Mesenchymal stem cell (in vitro differentiated cells and primary cell): ENCODE data around the gene FLOT1.

ENCODE experiments used
- DNase-seq: peaks from one replicate; pipeline ENCODE4 v3.0.0-alpha.2; 2013
- H2AFZ ChIP-seq: one replicate; pipeline ENCODE4 v1.6.1; 2013; ENCODE audit warnings: low read depth, mild to moderate bottlenecking, control low read depth, inconsistent platforms, low read length, moderate library complexity
- H2AK5ac ChIP-seq: 2 replicates; pipeline ENCODE4 v1.6.1; 2013; ENCODE audit warnings: low read length, moderate library complexity, mild to moderate bottlenecking, inconsistent platforms; ENCODE audit not compliant: severe bottlenecking
- H2BK120ac ChIP-seq: one replicate; pipeline ENCODE4 v1.6.1; 2013; ENCODE audit warnings: low read depth, mild to moderate bottlenecking, inconsistent platforms, low read length, moderate library complexity
- H2BK12ac ChIP-seq, 2 experiments: one replicate each; pipeline ENCODE4 v1.6.1; 2013; ENCODE audit warnings: inconsistent platforms in 2 of 2, low read length in 2 of 2, mild to moderate bottlenecking in 2 of 2, moderate library complexity in 2 of 2, control low read depth in 1 of 2
- H2BK15ac ChIP-seq: one replicate; pipeline ENCODE4 v1.6.1; 2013; ENCODE audit warnings: mild to moderate bottlenecking, low read depth, inconsistent platforms; ENCODE audit not compliant: poor library complexity, severe bottlenecking
- H2BK5ac ChIP-seq: 2 replicates; pipeline ENCODE4 v1.6.1; 2013; ENCODE audit warnings: low read depth, mild to moderate bottlenecking, low read length, control low read depth, inconsistent platforms; ENCODE audit not compliant: poor library complexity, severe bottlenecking
- H3K14ac ChIP-seq, 2 experiments: one replicate each; pipeline ENCODE4 v1.6.1; 2013; ENCODE audit warnings: inconsistent platforms in 2 of 2, low read length in 2 of 2, control low read depth in 1 of 2, mild to moderate bottlenecking in 1 of 2, moderate library complexity in 1 of 2
- H3K18ac ChIP-seq, 2 experiments: one replicate each; pipeline ENCODE4 v1.6.1; 2013; ENCODE audit warnings: inconsistent platforms in 2 of 2, low read length in 2 of 2, control low read depth in 1 of 2, low read depth in 1 of 2, mild to moderate bottlenecking in 1 of 2
- H3K23ac ChIP-seq, 2 experiments: one replicate each; pipeline ENCODE4 v1.6.1; 2013; ENCODE audit warnings: inconsistent platforms in 2 of 2, low read length in 2 of 2, mild to moderate bottlenecking in 2 of 2, moderate library complexity in 2 of 2, control low read depth in 1 of 2
- H3K27ac ChIP-seq: 2 replicates; pipeline ENCODE4 v1.5.1; 2013; ENCODE audit warnings: mild to moderate bottlenecking, moderate library complexity, low read length, control low read depth, inconsistent platforms; ENCODE audit not compliant: poor library complexity, severe bottlenecking
- H3K27me3 ChIP-seq, 2 experiments: 2 replicates each; pipeline versions ENCODE4 v1.6.1 to v1.7.0; 2013; ENCODE audit warnings: low read length in 2 of 2, mild to moderate bottlenecking in 2 of 2, moderate library complexity in 2 of 2, control low read depth in 1 of 2, inconsistent platforms in 1 of 2; ENCODE audit not compliant: control insufficient read depth in 1 of 2, insufficient read depth in 1 of 2
- H3K36me3 ChIP-seq, 2 experiments: 2 replicates each; pipeline versions ENCODE4 v1.6.1 to v1.7.0; 2013; ENCODE audit warnings: low read length in 2 of 2, control low read depth in 1 of 2, inconsistent platforms in 1 of 2, low read depth in 1 of 2, mild to moderate bottlenecking in 1 of 2; ENCODE audit not compliant: insufficient read depth in 2 of 2, control insufficient read depth in 1 of 2
- H3K4ac ChIP-seq, 2 experiments: one replicate each; pipeline ENCODE4 v1.6.1; 2013; ENCODE audit warnings: inconsistent platforms in 2 of 2, low read length in 2 of 2, mild to moderate bottlenecking in 2 of 2, moderate library complexity in 2 of 2, control low read depth in 1 of 2, low read depth in 1 of 2
- H3K4me1 ChIP-seq: 2 replicates; pipeline ENCODE4 v1.6.1; 2013; ENCODE audit warnings: low read depth, low read length, control low read depth; ENCODE audit not compliant: control insufficient read depth, insufficient read depth
- H3K4me2 ChIP-seq: 2 replicates; pipeline ENCODE4 v1.6.1; 2013; ENCODE audit warnings: low read length, mild to moderate bottlenecking, inconsistent platforms; ENCODE audit not compliant: poor library complexity, severe bottlenecking
- H3K4me3 ChIP-seq, 2 experiments: 2 replicates each; pipeline versions ENCODE4 v1.5.1 to v1.7.0; 2013; ENCODE audit warnings: low read length in 2 of 2, mild to moderate bottlenecking in 2 of 2, control low read depth in 1 of 2, low read depth in 1 of 2; ENCODE audit not compliant: insufficient read depth in 1 of 2
- H3K79me1 ChIP-seq: replicated peaks from 2 replicates; pipeline ENCODE4 v1.6.1; 2013; ENCODE audit warnings: mild to moderate bottlenecking, control low read depth, low read length, inconsistent platforms; ENCODE audit not compliant: poor library complexity, severe bottlenecking
- H3K9ac ChIP-seq: 2 replicates; pipeline ENCODE4 v1.7.0; 2013; ENCODE audit warnings: mild to moderate bottlenecking, low read length, moderate library complexity
- H3K9me3 ChIP-seq: 2 replicates; pipeline ENCODE4 v1.7.0; 2013; ENCODE audit warnings: mild to moderate bottlenecking, low read length; ENCODE audit not compliant: control insufficient read depth
- H4K8ac ChIP-seq: one replicate; pipeline ENCODE4 v1.6.1; 2013; ENCODE audit warnings: inconsistent platforms, mild to moderate bottlenecking, low read length, moderate library complexity
- H4K91ac ChIP-seq: one replicate; pipeline ENCODE4 v1.6.1; 2013; ENCODE audit warnings: mild to moderate bottlenecking, low read length, inconsistent platforms
- WGBS: methylation state at CpG from one replicate; pipeline ENCODE4 v1.1.7; 2013; ENCODE audit warnings: mixed read lengths; 5-methylcytosine and 5-hydroxymethylcytosine counted together

The FLOT1 gene

GRCh38 chr6:30743099-30744053 lies 889 bp upstream of the FLOT1 start:
- H3K14ac ChIP-seq = peak overlapping the region in 1 of 2 experiments; percentile 92
- H2BK15ac ChIP-seq = peak overlapping the region; percentile 86
- H2AK5ac ChIP-seq = peak overlapping the region; percentile 84
- no peaks in the 10 kb centered on the region for H3K27me3 ChIP-seq
- under 1% methylated on average over 50 of the region's 55 CpGs for WGBS
- H3K27ac ChIP-seq = peak overlapping the region; percentile 99
- H3K9ac ChIP-seq = peak overlapping the region; percentile 97
- peaks cover 20 to 37% of the 10 kb centered on the region in 2 experiments for H3K36me3 ChIP-seq
- peak overlapping the region; percentile 76 to 88 for H3K4me3 ChIP-seq
- H4K8ac ChIP-seq = peak overlapping the region; percentile 87
- peaks cover 8% of the 10 kb centered on the region for H3K79me1 ChIP-seq
- peak overlapping the region; percentile 60 for H3K4me2 ChIP-seq
- DNase-seq = no peak
- H2BK120ac ChIP-seq = peak overlapping the region; percentile 90
- no peaks in the 10 kb centered on the region for H3K9me3 ChIP-seq
- H3K18ac ChIP-seq = peak overlapping the region; percentile 85 to 94
- H3K23ac ChIP-seq = peak overlapping the region in 1 of 2 experiments; percentile 77
- peaks cover 24% of the 10 kb centered on the region for H3K4me1 ChIP-seq
- H2AFZ ChIP-seq = no peak overlapping the region
- peak overlapping the region; percentile 92 for H4K91ac ChIP-seq
- peak overlapping the region in 1 of 2 experiments; percentile 64 for H2BK12ac ChIP-seq
- peak overlapping the region; percentile 76 to 92 for H3K4ac ChIP-seq
- peak overlapping the region; percentile 47 for H2BK5ac ChIP-seq

GRCh38 chr6:30741789-30742315 lies 635 bp downstream of the FLOT1 start:
- Histone ChIP-seq H3K4me2 (peak overlapping the region; percentile 30), H3K4me3 (peak overlapping the region; percentile 76 to 88), H3K9me3 (no peaks in the 10 kb centered on the region), H3K27ac (peak overlapping the region; percentile 80), H3K9ac (peak overlapping the region; percentile 97), H4K91ac (peak overlapping the region; percentile 81), H2AFZ (no peak overlapping the region), H2BK12ac (peak overlapping the region in 1 of 2 experiments; percentile 92), H3K18ac (peak overlapping the region; percentile 83 to 92), H3K23ac (peak overlapping the region in 1 of 2 experiments; percentile 16), H2AK5ac (peak overlapping the region; percentile 47), H2BK120ac (no peak overlapping the region), H3K27me3 (no peaks in the 10 kb centered on the region), H3K14ac (peak overlapping the region in 1 of 2 experiments; percentile 84), H4K8ac (peak overlapping the region; percentile 69), H3K36me3 (peaks cover 25 to 53% of the 10 kb centered on the region in 2 experiments), H2BK5ac (peak overlapping the region; percentile 45), H3K4me1 (peaks cover 24% of the 10 kb centered on the region), H3K79me1 (peaks cover 14% of the 10 kb centered on the region), H2BK15ac (no peak overlapping the region), H3K4ac (peak overlapping the region; percentile 13 to 97)
- no peak for DNase-seq
- 18% methylated on average over 13 of the region's 13 CpGs for WGBS

DNA sequence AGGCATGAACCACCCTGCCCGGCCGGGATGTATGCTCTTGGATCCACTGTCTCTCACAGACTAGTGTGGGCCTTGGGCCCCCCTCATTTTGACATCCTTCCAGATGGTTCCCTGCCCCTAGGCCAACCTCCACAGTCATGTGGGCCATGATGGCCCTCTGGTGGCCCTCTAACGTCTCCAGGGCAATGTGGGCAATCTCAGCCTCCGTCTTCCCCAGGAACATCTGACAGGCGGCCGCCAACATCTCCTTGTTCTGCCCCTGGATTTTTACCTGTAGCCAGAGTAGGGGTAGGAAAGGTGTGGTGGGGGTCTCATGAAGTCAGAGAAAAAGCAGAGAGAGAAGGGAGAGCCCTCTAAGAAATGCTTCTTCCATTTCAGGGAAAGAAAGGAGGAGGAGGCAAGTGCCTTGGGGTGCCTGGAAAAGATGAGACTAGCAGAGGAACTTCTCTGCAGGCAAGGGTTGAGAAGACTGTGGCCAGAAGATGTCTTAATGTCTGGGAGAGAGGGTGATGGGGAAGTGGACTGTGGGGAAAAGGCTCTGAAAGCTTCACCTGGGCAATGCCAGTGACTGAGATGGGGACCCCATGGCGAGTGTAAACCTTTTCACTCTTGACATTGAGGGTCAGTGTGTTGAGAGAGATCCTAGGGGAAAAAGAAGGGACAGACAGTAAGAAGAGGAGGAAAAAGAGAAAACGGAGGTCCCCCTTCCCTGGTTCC lies 1.3 kb downstream of the FLOT1 start:
- no peak overlapping the region for H2AK5ac ChIP-seq
- WGBS = 93% methylated on average over 8 of the region's 8 CpGs
- no peaks in the 10 kb centered on the region for H3K27me3 ChIP-seq
- H3K9me3 ChIP-seq = no peaks in the 10 kb centered on the region
- peak; percentile 69 for DNase-seq
- H2BK15ac ChIP-seq = no peak overlapping the region
- H3K27ac ChIP-seq = peak overlapping the region; percentile 80
- H2BK12ac ChIP-seq = peak overlapping the region in 1 of 2 experiments; percentile 92
- no peak overlapping the region for H2BK5ac ChIP-seq
- H4K91ac ChIP-seq = peak overlapping the region; percentile 81
- peaks cover 22% of the 10 kb centered on the region for H3K4me1 ChIP-seq
- peak overlapping the region in 1 of 2 experiments; percentile 88 for H3K4me3 ChIP-seq
- H3K23ac ChIP-seq = peak overlapping the region in 1 of 2 experiments; percentile 16
- H3K14ac ChIP-seq = peak overlapping the region in 1 of 2 experiments; percentile 84
- peak overlapping the region; percentile 21 for H2BK120ac ChIP-seq
- H3K4ac ChIP-seq = peak overlapping the region; percentile 13 to 97
- no peak overlapping the region for H2AFZ ChIP-seq
- H3K9ac ChIP-seq = peak overlapping the region; percentile 97
- peak overlapping the region; percentile 8 for H3K4me2 ChIP-seq
- H3K36me3 ChIP-seq = peaks cover 28 to 56% of the 10 kb centered on the region in 2 experiments
- H3K18ac ChIP-seq = peak overlapping the region in 1 of 2 experiments; percentile 92
- H3K79me1 ChIP-seq = peaks cover 15% of the 10 kb centered on the region
- H4K8ac ChIP-seq = no peak overlapping the region
